Neural progenitor cell (in vitro differentiated cells): ENCODE results near the gene TAP2. TPM values are rescaled to one million over a fixed set of nuclear protein-coding genes. Genes with fewer than 3 reads are reported as not detected.
A peak's percentile ranks its signal among the peaks of the same experiment; 100 is the strongest.

Source experiments
- DNase-seq: peaks from one replicate; pipeline ENCODE4 v3.0.0-alpha.2; 2016; ENCODE audit warnings: low spot score
- H2AFZ ChIP-seq: fragments of 200-600 bp; sonication (generic); replicated peaks from 2 replicates; pipeline ENCODE4 v1.6.1; 2016; ENCODE audit warnings: antibody characterized with exemption
- H3F3A ChIP-seq: fragments of 200-600 bp; sonication (generic); 2 replicates; pipeline ENCODE4 v1.6.1; 2016; ENCODE audit warnings: antibody characterized with exemption, low read depth
- H3K27ac ChIP-seq: fragments of 200-600 bp; sonication (generic); 2 replicates; pipeline ENCODE4 v1.5.1; 2016; ENCODE audit warnings: mild to moderate bottlenecking
- H3K27me3 ChIP-seq: fragments of 200-600 bp; sonication (generic); 2 replicates; pipeline ENCODE4 v1.6.1; 2016; ENCODE audit warnings: mild to moderate bottlenecking, moderate library complexity
- H3K36me3 ChIP-seq: fragments of 200-600 bp; sonication (generic); 2 replicates; pipeline ENCODE4 v1.5.1; 2016
- H3K4me1 ChIP-seq: fragments of 200-600 bp; sonication (generic); 2 replicates; pipeline ENCODE4 v1.6.1; 2016; ENCODE audit warnings: mixed run types
- H3K4me2 ChIP-seq: fragments of 200-600 bp; sonication (generic); 2 replicates; pipeline ENCODE4 v1.6.1; 2016
- H3K4me3 ChIP-seq: fragments of 200-600 bp; sonication (generic); 2 replicates; pipeline ENCODE4 v1.5.1; 2016
- H3K79me2 ChIP-seq: fragments of 200-600 bp; sonication (generic); 2 replicates; pipeline ENCODE4 v1.6.1; 2016; ENCODE audit warnings: low read depth
- H3K9ac ChIP-seq: fragments of 200-600 bp; sonication (generic); 2 replicates; pipeline ENCODE4 v1.6.1; 2016
- H3K9me3 ChIP-seq: fragments of 200-600 bp; sonication (generic); 2 replicates; pipeline ENCODE4 v1.5.1; 2016; ENCODE audit warnings: low read depth
- H4K20me1 ChIP-seq: fragments of 200-600 bp; sonication (generic); 2 replicates; pipeline ENCODE4 v1.6.1; 2016; ENCODE audit warnings: low read depth
- H3K27ac Mint-ChIP-seq: 3 replicates; pipeline ENCODE4 v1.8.0; 2021; ENCODE audit warnings: mixed read lengths
- H3K27me3 Mint-ChIP-seq: 2 replicates; pipeline ENCODE4 v1.8.0; 2022; ENCODE audit warnings: low read depth, mild to moderate bottlenecking, inconsistent platforms, moderate library complexity, mixed read lengths; ENCODE audit not compliant: insufficient read depth
- H3K36me3 Mint-ChIP-seq: 3 replicates; pipeline ENCODE4 v1.8.0; 2021; ENCODE audit warnings: mixed read lengths
- H3K4me1 Mint-ChIP-seq: 3 replicates; pipeline ENCODE4 v1.8.0; 2021; ENCODE audit warnings: mixed read lengths
- H3K4me3 Mint-ChIP-seq: 3 replicates; pipeline ENCODE4 v1.8.0; 2021; ENCODE audit warnings: mild to moderate bottlenecking, moderate library complexity, mixed read lengths
- H3K9me3 Mint-ChIP-seq: 3 replicates; pipeline ENCODE4 v1.8.0; 2020; ENCODE audit warnings: mixed read lengths
- EZH2 ChIP-seq: fragments of 200-600 bp; sonication (generic); IDR thresholded peaks from 2 replicates; pipeline ENCODE4 v1.6.1; 2017; ENCODE audit warnings: antibody characterized with exemption, mild to moderate bottlenecking, moderate library complexity
- EZH2phosphoT487 ChIP-seq: fragments of 200-600 bp; sonication (generic); IDR thresholded peaks from 2 replicates; pipeline ENCODE4 v1.6.1; 2017; ENCODE audit warnings: antibody characterized with exemption
- total RNA-seq: library from RNA; depleted of rRNA; stranded (reverse); fragments of >200 nt; gene quantifications from 2 replicates; pipeline ENCODE4 v1.2.3, GENCODE V29; 2015; ENCODE audit warnings: low replicate concordance
- TF ChIP-seq, protein P1 (sequence below): fragments of 200-600 bp; sonication (generic); IDR thresholded peaks from 2 replicates; pipeline ENCODE4 v1.5.1; 2017; ENCODE audit warnings: antibody characterized with exemption, mild to moderate bottlenecking

Gene TAP2
- total RNA-seq, 1 donor from 2014 or later, result 2.9 TPM

DNA sequence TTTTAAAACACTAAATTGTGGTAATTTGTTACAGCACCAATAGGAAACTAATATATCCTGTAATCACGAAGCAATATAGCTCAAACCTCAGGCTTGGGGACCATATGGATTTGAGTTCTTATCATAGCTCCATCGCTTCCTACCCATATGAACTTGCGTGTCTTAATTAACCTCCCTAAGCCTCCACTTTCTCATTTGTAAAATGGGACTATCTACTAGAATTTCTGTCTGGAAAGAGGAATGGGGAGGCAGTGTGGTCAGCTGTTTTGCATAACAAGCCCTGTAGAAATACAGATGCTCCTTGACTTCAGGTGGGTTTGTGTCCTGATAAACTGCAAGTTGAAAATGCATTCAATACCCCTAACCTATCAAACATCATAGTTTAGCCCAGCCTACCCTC, 38.8 kb downstream of the TAP2 start:
- H3K9me3 Mint-ChIP-seq, result peaks cover 2% of the 10 kb centered on the region
- H3K4me1 Mint-ChIP-seq, result peaks cover 4% of the 10 kb centered on the region
- H3K4me3 Mint-ChIP-seq, result no peak overlapping the region
- H3K36me3 Mint-ChIP-seq, result no peaks in the 10 kb centered on the region
- H3K9me3 ChIP-seq, result no peaks in the 10 kb centered on the region
- no peak overlapping the region for H3K27ac ChIP-seq
- DNase-seq, result no peak
- no peaks in the 10 kb centered on the region for H3F3A ChIP-seq
- no peaks in the 10 kb centered on the region for H3K79me2 ChIP-seq
- H3K4me1 ChIP-seq, result no peaks in the 10 kb centered on the region
- H3K4me3 ChIP-seq, result no peak overlapping the region
- H3K27ac Mint-ChIP-seq, result no peak overlapping the region
- no peak overlapping the region for H3K9ac ChIP-seq
- H3K36me3 ChIP-seq, result no peaks in the 10 kb centered on the region
- no peaks in the 10 kb centered on the region for H4K20me1 ChIP-seq
- H3K27me3 ChIP-seq, result peaks cover 52% of the 10 kb centered on the region
- TF ChIP-seq, protein P1, sequence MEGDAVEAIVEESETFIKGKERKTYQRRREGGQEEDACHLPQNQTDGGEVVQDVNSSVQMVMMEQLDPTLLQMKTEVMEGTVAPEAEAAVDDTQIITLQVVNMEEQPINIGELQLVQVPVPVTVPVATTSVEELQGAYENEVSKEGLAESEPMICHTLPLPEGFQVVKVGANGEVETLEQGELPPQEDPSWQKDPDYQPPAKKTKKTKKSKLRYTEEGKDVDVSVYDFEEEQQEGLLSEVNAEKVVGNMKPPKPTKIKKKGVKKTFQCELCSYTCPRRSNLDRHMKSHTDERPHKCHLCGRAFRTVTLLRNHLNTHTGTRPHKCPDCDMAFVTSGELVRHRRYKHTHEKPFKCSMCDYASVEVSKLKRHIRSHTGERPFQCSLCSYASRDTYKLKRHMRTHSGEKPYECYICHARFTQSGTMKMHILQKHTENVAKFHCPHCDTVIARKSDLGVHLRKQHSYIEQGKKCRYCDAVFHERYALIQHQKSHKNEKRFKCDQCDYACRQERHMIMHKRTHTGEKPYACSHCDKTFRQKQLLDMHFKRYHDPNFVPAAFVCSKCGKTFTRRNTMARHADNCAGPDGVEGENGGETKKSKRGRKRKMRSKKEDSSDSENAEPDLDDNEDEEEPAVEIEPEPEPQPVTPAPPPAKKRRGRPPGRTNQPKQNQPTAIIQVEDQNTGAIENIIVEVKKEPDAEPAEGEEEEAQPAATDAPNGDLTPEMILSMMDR, result no peak
- TF ChIP-seq EZH2 (no peak), EZH2phosphoT487 (no peak)
- no peak overlapping the region for H2AFZ ChIP-seq
- H3K4me2 ChIP-seq, result no peak overlapping the region
- H3K27me3 Mint-ChIP-seq, result peaks cover 7% of the 10 kb centered on the region

DNA sequence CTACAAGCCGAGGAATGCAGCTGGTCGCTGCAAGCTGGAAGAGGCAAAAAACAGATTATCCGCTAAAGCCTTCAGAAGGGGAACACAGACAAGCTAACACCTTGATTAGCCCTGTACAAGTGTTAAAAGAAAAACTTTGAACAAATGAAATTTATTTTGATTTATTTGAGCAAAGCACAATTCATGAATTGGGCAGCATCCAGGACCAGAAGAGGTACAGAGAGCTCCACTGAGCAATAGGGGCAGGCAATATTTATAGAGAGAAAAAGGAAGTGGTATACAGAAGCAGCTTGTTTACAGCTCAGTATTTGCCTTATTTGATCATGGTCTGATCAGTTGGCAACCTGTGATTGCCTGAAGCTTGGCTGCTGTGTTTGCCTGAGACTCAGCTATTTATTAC, 39.4 kb downstream of the TAP2 start:
- peaks cover 7% of the 10 kb centered on the region for H3K27me3 Mint-ChIP-seq
- no peaks in the 10 kb centered on the region for H4K20me1 ChIP-seq
- TF ChIP-seq, protein P1, result no peak
- TF ChIP-seq EZH2, result no peak
- TF ChIP-seq EZH2phosphoT487, result no peak
- peaks cover 2% of the 10 kb centered on the region for H3K9me3 Mint-ChIP-seq
- no peak overlapping the region for H3K27ac Mint-ChIP-seq
- no peaks in the 10 kb centered on the region for H3K36me3 ChIP-seq
- H2AFZ ChIP-seq, result no peak overlapping the region
- no peak overlapping the region for H3K4me3 ChIP-seq
- no peak overlapping the region for H3K9ac ChIP-seq
- no peaks in the 10 kb centered on the region for H3F3A ChIP-seq
- H3K4me2 ChIP-seq, result no peak overlapping the region
- no peak overlapping the region for H3K4me3 Mint-ChIP-seq
- H3K79me2 ChIP-seq, result no peaks in the 10 kb centered on the region
- peaks cover 48% of the 10 kb centered on the region for H3K27me3 ChIP-seq
- H3K4me1 ChIP-seq, result no peaks in the 10 kb centered on the region
- no peaks in the 10 kb centered on the region for H3K36me3 Mint-ChIP-seq
- DNase-seq, result no peak
- no peaks in the 10 kb centered on the region for H3K9me3 ChIP-seq
- H3K27ac ChIP-seq, result no peak overlapping the region
- H3K4me1 Mint-ChIP-seq, result peaks cover 4% of the 10 kb centered on the region

DNA sequence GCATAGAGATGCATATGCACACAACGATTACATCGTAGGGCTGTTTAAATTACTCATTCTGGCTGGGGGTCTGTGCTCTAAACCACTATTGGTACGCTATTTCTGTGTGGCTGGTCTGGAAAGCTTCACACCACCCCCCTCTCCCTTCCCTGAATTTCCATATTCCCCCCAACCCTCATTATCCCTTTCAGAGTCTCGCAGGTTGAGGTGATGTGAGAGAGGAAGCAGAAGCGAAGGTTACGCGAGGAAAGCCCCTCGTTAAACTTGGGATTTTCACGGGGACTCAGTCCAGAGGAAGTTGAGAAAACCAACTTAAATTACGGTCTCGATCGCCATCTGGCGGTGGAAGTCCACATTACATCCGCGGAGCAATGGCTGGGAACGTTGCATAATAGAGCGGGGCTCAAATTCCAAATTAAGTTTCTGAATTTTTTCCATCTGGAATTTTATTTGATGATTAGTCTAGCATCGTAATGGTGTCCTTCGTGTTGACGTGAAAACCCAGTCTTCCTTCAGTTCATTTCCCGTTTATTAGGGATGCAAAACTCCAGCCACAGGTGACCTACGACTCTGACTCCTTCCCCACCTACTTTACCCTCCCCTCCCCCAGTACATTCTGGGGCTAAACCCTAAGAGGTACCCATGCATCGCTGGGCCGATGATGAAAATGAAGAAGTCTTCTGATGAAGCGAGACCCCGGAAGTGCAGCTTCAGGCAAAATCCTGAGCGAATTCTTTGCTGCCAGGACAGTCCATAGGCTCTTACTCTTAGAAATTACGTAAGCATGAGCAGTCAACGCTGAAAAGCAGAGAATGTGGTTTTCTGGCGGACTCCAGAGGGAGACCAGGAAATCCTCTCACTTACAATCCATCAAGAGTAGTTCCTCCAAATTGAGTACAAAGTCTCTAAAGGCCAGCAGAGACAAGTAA, 41.4 kb downstream of the TAP2 start:
- H3K4me1 ChIP-seq, result no peaks in the 10 kb centered on the region
- Mint-ChIP-seq H3K4me1 (peaks cover 4% of the 10 kb centered on the region), H3K4me3 (peak overlapping the region; percentile 74), H3K9me3 (peaks cover 2% of the 10 kb centered on the region), H3K36me3 (no peaks in the 10 kb centered on the region), H3K27ac (no peak overlapping the region), H3K27me3 (peaks cover 2% of the 10 kb centered on the region)
- peak overlapping the region; percentile 69 for H3K4me2 ChIP-seq
- DNase-seq, result peak; percentile 75
- no peaks in the 10 kb centered on the region for H3K9me3 ChIP-seq
- no peak overlapping the region for H3K9ac ChIP-seq
- peak overlapping the region; percentile 37 for H3K4me3 ChIP-seq
- H3K79me2 ChIP-seq, result no peaks in the 10 kb centered on the region
- no peaks in the 10 kb centered on the region for H4K20me1 ChIP-seq
- H2AFZ ChIP-seq, result peak overlapping the region; percentile 100
- H3K36me3 ChIP-seq, result no peaks in the 10 kb centered on the region
- TF ChIP-seq, protein P1, result peak; percentile 91
- TF ChIP-seq EZH2, result no peak
- no peak for TF ChIP-seq EZH2phosphoT487
- H3F3A ChIP-seq, result no peaks in the 10 kb centered on the region
- H3K27ac ChIP-seq, result no peak overlapping the region
- peaks cover 27% of the 10 kb centered on the region for H3K27me3 ChIP-seq
